VCaP (cell line): Measurements from ENCODE around the gene FBXW4.

Experiments used
- H3K27ac ChIP-seq: fragments of 450-650 bp; 2 replicates; pipeline ENCODE4 v1.5.1; 2017
- CTCF ChIP-seq: fragments of 450-650 bp; conservative IDR thresholded peaks from 2 replicates; pipeline ENCODE4 v1.5.1; 2017; ENCODE audit warnings: mild to moderate bottlenecking, moderate library complexity

The FBXW4 gene

GRCh38 chr10:101724446-101724845 is 29.5 kb upstream of the FBXW4 start:
- H3K27ac ChIP-seq = no peak overlapping the region

GRCh38 chr10:101723176-101723575 is 28.2 kb upstream of the FBXW4 start:
- no peak overlapping the region for H3K27ac ChIP-seq
- no peak for TF ChIP-seq CTCF

More at GRCh38 chr10:101724446-101724845, 29.5 kb upstream of the FBXW4 start:
- TF ChIP-seq CTCF = no peak

- H3K27ac ChIP-seq = no peak overlapping the region
- no peak for TF ChIP-seq CTCF
These were observed 26.8 kb upstream of the FBXW4 start for GRCh38 chr10:101721806-101722205.

- no peak overlapping the region for H3K27ac ChIP-seq
- TF ChIP-seq CTCF = no peak
These were observed 25.7 kb upstream of the FBXW4 start for GRCh38 chr10:101720606-101721230.

GRCh38 chr10:101718690-101719275 is 23.8 kb upstream of the FBXW4 start:
- H3K27ac ChIP-seq = no peak overlapping the region
- no peak for TF ChIP-seq CTCF

GRCh38 chr10:101716891-101717659 is 22.1 kb upstream of the FBXW4 start:
- TF ChIP-seq CTCF = no peak
- no peak overlapping the region for H3K27ac ChIP-seq

GRCh38 chr10:101712997-101713396 is 18.0 kb upstream of the FBXW4 start:
- no peak for TF ChIP-seq CTCF
- no peak overlapping the region for H3K27ac ChIP-seq
